HFFc6 (cell line): ENCODE data around the gene HMX1. TPM values are rescaled to one million over a fixed set of nuclear protein-coding genes. Genes with fewer than 3 reads are reported as not detected.

Source experiments
- DNase-seq: peaks from one replicate; pipeline ENCODE4 v3.0.0-alpha.2; 2018
- H3K27ac Mint-ChIP-seq: 2 replicates; pipeline ENCODE4 v1.8.0; 2020; ENCODE audit warnings: mild to moderate bottlenecking, mixed read lengths
- H3K27me3 Mint-ChIP-seq: 2 replicates; pipeline ENCODE4 v1.8.0; 2021; ENCODE audit warnings: mild to moderate bottlenecking, moderate library complexity, mixed read lengths; ENCODE audit not compliant: insufficient read depth
- H3K36me3 Mint-ChIP-seq: 2 replicates; pipeline ENCODE4 v1.8.0; 2021; ENCODE audit warnings: low read depth, mixed read lengths
- H3K4me1 Mint-ChIP-seq: 2 replicates; pipeline ENCODE4 v1.8.0; 2020; ENCODE audit warnings: low read depth, mixed read lengths
- H3K4me3 Mint-ChIP-seq: 2 replicates; pipeline ENCODE4 v1.8.0; 2020; ENCODE audit warnings: mild to moderate bottlenecking, moderate library complexity, mixed read lengths
- H3K9me3 Mint-ChIP-seq: 2 replicates; pipeline ENCODE4 v1.8.0; 2020; ENCODE audit warnings: mild to moderate bottlenecking, mixed read lengths
- total RNA-seq, 6 experiments: library from RNA; stranded (reverse); fragmentation: NEBNext Ultra II Directional; extraction: Animal tissue kit (Norgen Biotek cat#: 25700); gene quantifications; 2 replicates in 1 of 6; 3 replicates in 5 of 6; pipeline ENCODE4 v1.2.3, GENCODE V29; 2021
- TF ChIP-seq, protein P1 (sequence below): fragments of 200-600 bp; sonication (generic); IDR thresholded peaks from 2 replicates; pipeline ENCODE4 v1.5.0; 2021; ENCODE audit warnings: antibody characterized with exemption, mild to moderate bottlenecking

The HMX1 gene
- total RNA-seq, 6 experiments from 2014 or later: not detected

DNA sequence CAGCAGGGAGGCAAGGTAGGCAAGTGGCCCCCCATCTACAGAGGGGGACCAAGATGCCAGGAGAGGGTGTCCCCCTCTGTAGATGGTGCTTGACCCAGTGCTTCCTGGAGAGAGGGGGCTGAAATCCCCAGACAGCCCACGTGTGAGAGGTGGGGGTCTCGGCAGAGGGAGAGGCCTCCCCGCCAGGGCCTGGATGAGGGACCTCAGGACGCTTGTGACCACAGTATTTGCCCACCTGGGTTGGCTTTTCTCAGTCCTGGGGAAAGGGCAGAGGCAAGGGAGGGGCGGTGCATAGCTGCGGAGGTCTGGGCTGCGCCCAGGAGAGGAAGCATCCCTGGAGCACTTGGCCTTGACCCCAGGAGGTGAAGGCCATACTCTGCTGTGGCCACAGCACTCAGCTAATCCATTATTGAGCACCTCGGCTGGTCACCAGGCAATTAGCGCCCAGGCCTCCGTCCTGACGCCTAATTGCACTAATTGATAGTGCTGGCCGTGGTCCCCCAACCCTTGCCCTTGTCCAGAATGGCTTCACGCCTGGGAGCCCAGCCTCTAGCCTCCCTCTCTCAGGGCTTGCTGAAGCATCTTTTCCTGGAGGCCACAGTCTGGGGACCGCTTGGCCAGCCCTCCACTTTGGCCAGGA lies 30.7 kb downstream of the HMX1 start:
- no peaks in the 10 kb centered on the region for H3K36me3 Mint-ChIP-seq
- peaks cover 4% of the 10 kb centered on the region for H3K27me3 Mint-ChIP-seq
- no peaks in the 10 kb centered on the region for H3K4me1 Mint-ChIP-seq
- no peak overlapping the region for H3K27ac Mint-ChIP-seq
- H3K9me3 Mint-ChIP-seq: no peaks in the 10 kb centered on the region; the same call in 1 of the 2 replicates
- no peak for DNase-seq
- TF ChIP-seq, protein P1, sequence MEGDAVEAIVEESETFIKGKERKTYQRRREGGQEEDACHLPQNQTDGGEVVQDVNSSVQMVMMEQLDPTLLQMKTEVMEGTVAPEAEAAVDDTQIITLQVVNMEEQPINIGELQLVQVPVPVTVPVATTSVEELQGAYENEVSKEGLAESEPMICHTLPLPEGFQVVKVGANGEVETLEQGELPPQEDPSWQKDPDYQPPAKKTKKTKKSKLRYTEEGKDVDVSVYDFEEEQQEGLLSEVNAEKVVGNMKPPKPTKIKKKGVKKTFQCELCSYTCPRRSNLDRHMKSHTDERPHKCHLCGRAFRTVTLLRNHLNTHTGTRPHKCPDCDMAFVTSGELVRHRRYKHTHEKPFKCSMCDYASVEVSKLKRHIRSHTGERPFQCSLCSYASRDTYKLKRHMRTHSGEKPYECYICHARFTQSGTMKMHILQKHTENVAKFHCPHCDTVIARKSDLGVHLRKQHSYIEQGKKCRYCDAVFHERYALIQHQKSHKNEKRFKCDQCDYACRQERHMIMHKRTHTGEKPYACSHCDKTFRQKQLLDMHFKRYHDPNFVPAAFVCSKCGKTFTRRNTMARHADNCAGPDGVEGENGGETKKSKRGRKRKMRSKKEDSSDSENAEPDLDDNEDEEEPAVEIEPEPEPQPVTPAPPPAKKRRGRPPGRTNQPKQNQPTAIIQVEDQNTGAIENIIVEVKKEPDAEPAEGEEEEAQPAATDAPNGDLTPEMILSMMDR: no peak
- no peak overlapping the region for H3K4me3 Mint-ChIP-seq

DNA sequence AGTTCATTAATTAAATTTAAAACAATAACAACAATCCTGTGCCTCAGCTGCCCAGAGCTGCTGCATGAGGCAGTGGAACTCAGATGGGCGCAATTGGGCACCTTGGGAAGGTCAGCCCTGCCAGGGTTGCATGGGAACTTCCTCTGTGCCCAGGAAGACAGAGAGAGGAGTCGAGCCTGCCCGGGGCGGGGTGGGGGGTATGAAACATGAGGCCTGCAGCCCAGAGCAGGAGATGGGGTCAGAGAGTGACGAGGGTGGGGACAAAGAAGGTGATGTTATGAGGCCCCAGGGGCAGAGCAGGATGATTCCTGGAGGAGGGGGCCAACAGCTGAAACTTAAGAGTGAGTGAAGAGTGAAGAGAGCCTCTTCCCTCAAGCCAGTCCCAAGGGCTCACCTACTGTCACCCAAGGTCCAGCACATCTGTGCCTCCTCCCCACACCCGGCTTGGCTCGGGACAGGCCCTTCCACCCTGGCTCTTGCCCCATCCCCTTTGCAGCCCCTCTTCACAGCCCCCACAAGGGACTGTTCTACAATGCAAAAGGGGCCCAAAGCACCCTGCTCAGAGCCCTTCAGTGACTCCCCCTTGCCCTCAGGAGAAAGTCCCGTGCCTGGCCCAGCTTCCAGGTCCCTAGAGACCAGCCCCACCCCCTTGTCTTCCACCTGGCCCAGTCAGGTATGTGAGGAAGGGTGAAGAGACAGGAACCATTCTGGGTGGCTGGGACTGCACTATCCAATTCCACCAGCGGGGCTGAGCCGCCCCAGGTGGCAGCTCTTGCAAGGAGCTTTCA lies 31.4 kb downstream of the HMX1 start:
- peaks cover 4% of the 10 kb centered on the region for H3K27me3 Mint-ChIP-seq
- no peak for DNase-seq
- peaks cover 3% of the 10 kb centered on the region; the same call in 1 of the 2 replicates for H3K9me3 Mint-ChIP-seq
- TF ChIP-seq, protein P1: no peak
- no peaks in the 10 kb centered on the region for H3K36me3 Mint-ChIP-seq
- H3K27ac Mint-ChIP-seq: no peak overlapping the region
- H3K4me1 Mint-ChIP-seq: no peaks in the 10 kb centered on the region
- no peak overlapping the region for H3K4me3 Mint-ChIP-seq

DNA sequence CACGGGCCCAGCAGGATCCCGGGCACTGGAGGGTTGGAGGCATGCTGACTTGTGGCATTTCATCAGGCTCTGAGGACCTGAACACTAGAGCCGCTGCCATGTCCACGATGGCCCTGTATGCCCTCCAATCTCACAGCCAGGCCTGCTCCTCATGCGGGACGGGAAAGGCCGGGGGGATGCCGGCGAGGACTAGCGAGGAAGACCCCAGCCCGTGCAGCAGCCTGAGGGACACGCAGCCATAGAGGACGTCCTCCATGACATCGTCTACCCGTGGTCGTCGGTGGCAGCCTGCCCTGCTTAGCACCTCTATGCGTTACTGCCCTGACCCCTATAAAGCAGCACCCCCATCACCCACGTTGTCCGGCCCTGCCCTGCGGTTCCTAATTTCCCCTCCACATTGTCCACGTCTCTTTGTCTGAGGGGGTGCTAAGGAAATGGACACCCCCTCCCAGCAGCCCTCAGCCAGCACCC lies 32.6 kb downstream of the HMX1 start:
- Mint-ChIP-seq H3K9me3 (peaks cover 10% of the 10 kb centered on the region; the same call in 1 of the 2 replicates), H3K4me3 (no peak overlapping the region)

DNA sequence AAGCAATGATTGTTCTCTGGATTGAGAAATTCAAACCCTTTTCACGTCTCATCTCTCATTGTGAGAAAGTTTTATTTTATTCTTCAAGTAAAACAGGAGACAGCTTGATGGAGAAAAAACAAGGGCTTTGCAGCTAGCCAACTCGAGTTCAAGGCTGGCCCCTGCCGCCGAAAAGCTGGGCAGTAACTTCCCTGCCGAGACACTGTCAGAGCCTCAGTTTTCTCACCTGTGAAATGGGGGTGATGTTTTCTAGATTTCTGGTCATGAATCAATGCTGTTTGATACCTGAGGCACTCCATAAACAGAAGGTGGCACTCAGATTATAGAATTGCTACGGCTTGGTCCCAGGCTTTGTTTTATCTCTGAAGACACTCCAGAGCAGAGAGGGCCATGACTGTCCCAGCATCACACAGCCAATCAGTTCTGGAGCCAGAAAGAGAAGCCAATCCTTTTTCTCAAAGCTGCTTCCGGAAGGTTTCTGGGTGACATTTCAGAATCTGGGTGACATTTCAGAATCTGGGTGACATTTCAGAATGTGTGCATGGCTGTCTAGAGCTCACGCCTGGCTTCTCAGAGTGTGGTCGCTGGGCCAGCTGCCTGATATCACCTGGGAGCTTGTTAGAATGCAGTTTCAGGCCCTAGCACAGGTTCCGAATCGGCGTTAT lies 33.2 kb downstream of the HMX1 start:
- Mint-ChIP-seq H3K4me3 (no peak overlapping the region), H3K36me3 (no peaks in the 10 kb centered on the region), H3K27ac (no peak overlapping the region), H3K27me3 (peaks cover 7% of the 10 kb centered on the region), H3K4me1 (no peaks in the 10 kb centered on the region), H3K9me3 (peaks cover 10% of the 10 kb centered on the region; the same call in 1 of the 2 replicates)
- no peak for DNase-seq
- TF ChIP-seq, protein P1: no peak

More for the DNA sequence above, 32.6 kb downstream of the HMX1 start:
- no peak overlapping the region for H3K27ac Mint-ChIP-seq
- DNase-seq: no peak
- no peaks in the 10 kb centered on the region for H3K36me3 Mint-ChIP-seq
- H3K27me3 Mint-ChIP-seq: peaks cover 7% of the 10 kb centered on the region
- TF ChIP-seq, protein P1: no peak
- no peaks in the 10 kb centered on the region for H3K4me1 Mint-ChIP-seq

DNA sequence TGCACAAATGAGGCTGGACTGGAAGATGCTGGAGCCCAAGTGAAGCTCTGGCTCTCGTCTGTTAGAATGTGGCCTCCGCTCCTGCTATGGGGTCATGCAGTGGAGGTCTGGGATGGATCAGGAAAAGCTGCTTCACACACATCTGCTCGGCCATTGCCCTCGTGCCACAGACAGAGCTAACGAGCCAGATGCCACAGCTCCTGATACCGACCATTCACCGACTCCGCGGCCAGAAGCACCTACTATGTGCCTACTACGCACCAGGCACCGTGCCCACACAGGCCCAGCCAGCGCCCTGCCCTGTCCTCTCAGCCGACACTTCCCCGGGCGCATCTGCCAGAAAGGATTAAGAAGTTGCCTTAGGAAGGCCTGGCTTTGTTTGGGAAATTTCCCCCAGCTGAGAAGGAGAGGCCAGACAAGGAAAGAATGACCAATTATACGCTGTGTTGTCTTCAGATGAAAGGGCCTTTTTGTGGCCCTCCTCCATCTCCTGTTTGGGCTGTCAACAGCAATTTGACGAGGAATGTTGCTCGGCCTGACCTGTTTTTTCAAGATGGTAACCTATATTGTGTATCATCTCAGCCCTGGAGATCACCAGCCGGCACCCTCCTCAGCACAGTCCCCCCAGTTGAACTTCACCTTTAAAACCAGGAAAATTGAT lies 34.3 kb downstream of the HMX1 start:
- Mint-ChIP-seq H3K9me3 (peaks cover 10% of the 10 kb centered on the region; the same call in 1 of the 2 replicates), H3K27me3 (peaks cover 7% of the 10 kb centered on the region), H3K4me3 (no peak overlapping the region), H3K4me1 (no peaks in the 10 kb centered on the region), H3K36me3 (no peaks in the 10 kb centered on the region), H3K27ac (no peak overlapping the region)
- DNase-seq: no peak
- TF ChIP-seq, protein P1: no peak
